Thyroid gland (tissue), 4 donors: ENCODE results near the gene NFASC. TPM values are rescaled to one million over a fixed set of nuclear protein-coding genes. Genes with fewer than 3 reads are reported as not detected.

ENCODE experiments used
- DNase-seq, 2 donors: peaks; one replicate each; pipeline ENCODE4 v3.0.0-alpha.2; 2019
- H3K27ac ChIP-seq, 3 donors: fragments of 200-600 bp; sonication (generic); 1 replicate in 2 of 3; 2 replicates in 1 of 3; pipeline ENCODE4 v1.5.1; 2016 to 2019; ENCODE audit warnings: mild to moderate bottlenecking in 1 of 3, moderate library complexity in 1 of 3
- H3K27me3 ChIP-seq: fragments of 200-600 bp; sonication (generic); one replicate; pipeline ENCODE4 v1.5.1; 2019
- H3K36me3 ChIP-seq, 2 donors: fragments of 200-600 bp; sonication (generic); one replicate each; pipeline ENCODE4 v1.5.1; 2016 to 2019
- H3K4me1 ChIP-seq, 2 donors: fragments of 200-600 bp; sonication (generic); one replicate each; pipeline ENCODE4 v1.5.1; 2017 to 2019
- H3K4me3 ChIP-seq, 3 donors: fragments of 200-600 bp; sonication (generic); replicated peaks in 1 of 3; 1 replicate in 2 of 3; 2 replicates in 1 of 3; pipeline ENCODE4 v1.5.1; 2016; ENCODE audit warnings: mild to moderate bottlenecking in 1 of 3
- H3K9me3 ChIP-seq: fragments of 200-600 bp; sonication (generic); one replicate; pipeline ENCODE4 v1.5.1; 2017
- CTCF ChIP-seq, 6 experiments: fragments of 200-600 bp in 3 of 6; fragments of 450-650 bp in 3 of 6; sonication (generic) in 3 of 6; IDR thresholded peaks; one replicate each; pipeline ENCODE4 v1.5.1; 2016 to 2019; ENCODE audit warnings: antibody characterized with exemption in 6 of 6, mild to moderate bottlenecking in 2 of 6, inconsistent platforms in 1 of 6, moderate library complexity in 1 of 6
- POLR2A ChIP-seq, 2 donors: fragments of 450-650 bp; IDR thresholded peaks; one replicate each; pipeline ENCODE4 v1.6.1; 2017; ENCODE audit warnings: antibody characterized with exemption in 2 of 2, mild to moderate bottlenecking in 2 of 2, moderate library complexity in 1 of 2
- WGBS, 2 donors: methylation state at CpG; one replicate each; pipeline ENCODE4 v1.1.5; 2017; 5-methylcytosine and 5-hydroxymethylcytosine counted together
- intact Hi-C: fragments of 100-400 bp; cut with DNase I; formaldehyde crosslinking; loops from one replicate; pipeline ENCODE4 v1.15.1; 2023
- total RNA-seq, 4 donors: library from RNA; depleted of rRNA; stranded (reverse); fragments of >200 nt; gene quantifications; one replicate each; pipeline ENCODE4 v1.2.3, GENCODE V29; 2016

NFASC gene
- total RNA-seq, 4 donors from 2014 or later: 3.6 to 9.4 (median 3.9) TPM

- intact Hi-C loops: loop anchor here (5.0 kb wide), 1 partner anchor 278 kb away; no protein-coding TSS in a partner anchor
- no peak for TF ChIP-seq POLR2A (IDR thresholded peaks at IDR 0.05)
- 85% methylated on average over 18 of the region's 18 CpGs for WGBS, 2 donors
- no peak overlapping the region for H3K27ac ChIP-seq
- no peak for DNase-seq
- H3K27me3 ChIP-seq: no peaks in the 10 kb centered on the region
- peaks cover 0 to 3% of the 10 kb centered on the region in 2 donors for H3K4me1 ChIP-seq
- H3K36me3 ChIP-seq: no peaks in the 10 kb centered on the region
- H3K4me3 ChIP-seq: no peak overlapping the region
- no peaks in the 10 kb centered on the region for H3K9me3 ChIP-seq
Observed at GRCh38 chr1:204979306-204979705, 108.6 kb downstream of the NFASC start.

GRCh38 chr1:204979891-204980649 lies 109.4 kb downstream of the NFASC start:
- Histone ChIP-seq H3K27ac (no peak overlapping the region), H3K9me3 (no peaks in the 10 kb centered on the region), H3K27me3 (no peaks in the 10 kb centered on the region), H3K4me1 (peaks cover 0 to 3% of the 10 kb centered on the region in 2 donors), H3K4me3 (no peak overlapping the region), H3K36me3 (no peaks in the 10 kb centered on the region)
- intact Hi-C loops: loop anchor here (5.0 kb wide), 1 partner anchor 277 kb away; no protein-coding TSS in a partner anchor
- no peak for DNase-seq
- TF ChIP-seq CTCF (IDR thresholded peaks at IDR 0.05): no peak
- TF ChIP-seq POLR2A (IDR thresholded peaks at IDR 0.05): no peak
- WGBS, 2 donors: 81 to 85% methylated on average over 10 of the region's 10 CpGs

- no peak for DNase-seq
- no peak overlapping the region for H3K27ac ChIP-seq
- TF ChIP-seq POLR2A (IDR thresholded peaks at IDR 0.05): no peak
- no peak for TF ChIP-seq CTCF (IDR thresholded peaks at IDR 0.05)
- 65 to 68% methylated on average over 3 of the region's 3 CpGs for WGBS, 2 donors
- no peak overlapping the region for H3K4me3 ChIP-seq
- H3K36me3 ChIP-seq: no peaks in the 10 kb centered on the region
- intact Hi-C loops: no loop called here
- H3K4me1 ChIP-seq: peaks cover 0 to 3% of the 10 kb centered on the region in 2 donors
- no peaks in the 10 kb centered on the region for H3K27me3 ChIP-seq
- no peaks in the 10 kb centered on the region for H3K9me3 ChIP-seq
Observed at GRCh38 chr1:204980840-204981405, 110.3 kb downstream of the NFASC start.

- Histone ChIP-seq H3K9me3 (no peaks in the 10 kb centered on the region), H3K27me3 (no peaks in the 10 kb centered on the region), H3K4me1 (no peaks in the 10 kb centered on the region), H3K4me3 (no peak overlapping the region), H3K36me3 (no peaks in the 10 kb centered on the region), H3K27ac (no peak overlapping the region)
- WGBS, 2 donors: 75 to 81% methylated on average over 11 of the region's 11 CpGs
- intact Hi-C loops: no loop called here
- no peak for DNase-seq
- TF ChIP-seq CTCF (IDR thresholded peaks at IDR 0.05) (no peak), POLR2A (IDR thresholded peaks at IDR 0.05) (no peak)
Observed at GRCh38 chr1:204983136-204983535, 112.5 kb downstream of the NFASC start.

GRCh38 chr1:204983881-204984280 lies 113.2 kb downstream of the NFASC start:
- Histone ChIP-seq H3K27me3 (no peaks in the 10 kb centered on the region), H3K36me3 (no peaks in the 10 kb centered on the region), H3K9me3 (no peaks in the 10 kb centered on the region), H3K4me3 (no peak overlapping the region), H3K27ac (no peak overlapping the region), H3K4me1 (no peaks in the 10 kb centered on the region)
- DNase-seq: no peak
- TF ChIP-seq CTCF (IDR thresholded peaks at IDR 0.05): no peak
- no peak for TF ChIP-seq POLR2A (IDR thresholded peaks at IDR 0.05)
- 91 to 92% methylated on average over 10 of the region's 10 CpGs for WGBS, 2 donors
- intact Hi-C loops: no loop called here
